ENCODE data around the gene PALLD. TPM values are rescaled to one million over a fixed set of nuclear protein-coding genes. Genes with fewer than 3 reads are reported as not detected.

PALLD gene
- total and polyA plus RNA-seq, 2 donors (not counting 3 experiments of a cell fraction or from before 2014, with no cell fraction given) = 13.4 to 48.2 TPM

DNA sequence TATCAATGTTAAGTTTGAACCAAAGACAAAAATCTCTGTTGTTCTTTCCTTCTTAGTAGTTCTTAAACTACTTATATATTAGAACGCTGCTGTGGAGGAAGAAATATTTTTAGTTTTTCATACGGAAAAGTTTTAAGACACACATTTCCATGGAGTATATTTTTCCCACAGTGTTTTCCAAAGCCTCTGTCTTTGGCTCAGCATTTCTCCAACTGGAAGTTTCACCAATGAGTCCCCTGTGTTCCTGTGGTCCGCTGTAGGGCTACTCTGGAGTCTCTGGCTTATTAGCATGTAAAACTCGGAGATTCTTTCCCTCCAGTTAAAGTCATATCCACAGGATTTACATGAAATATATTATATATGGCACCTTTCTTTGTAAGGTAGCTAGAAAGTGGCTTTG lies 264.2 kb downstream of the PALLD start:
- DNase-seq (ENCODE audit: low read depth, low spot score) (no peak), FAIRE-seq (no peak)
- Histone ChIP-seq H3K9me3 (replicated peaks; ENCODE audit: control insufficient read depth, insufficient read depth, low read length) (no peaks in the 10 kb centered on the region), H3K9ac (replicated peaks; ENCODE audit: extremely low read depth, insufficient read depth, low read length) (no peak overlapping the region), H4K20me1 (replicated peaks; ENCODE audit: control insufficient read depth, extremely low read depth, insufficient read depth, low read length) (no peaks in the 10 kb centered on the region), H3K27me3 (ENCODE audit: control insufficient read depth in 2 of 2, insufficient read depth in 2 of 2, low read length in 2 of 2) (no peaks in the 10 kb centered on the region), H3K4me3 (replicated peaks in 1 of 3; ENCODE audit: insufficient read depth in 1 of 3, low read depth in 1 of 3, low read length in 3 of 3) (no peak overlapping the region), H3K9me1 (replicated peaks; ENCODE audit: control insufficient read depth, extremely low read depth, insufficient read depth, low read length) (no peaks in the 10 kb centered on the region), H3K4me1 (ENCODE audit: control insufficient read depth, extremely low read depth, insufficient read depth, low read length) (peaks cover 4% of the 10 kb centered on the region), H3K4me2 (ENCODE audit: insufficient read depth, low read length) (no peak overlapping the region), H2AFZ (ENCODE audit: low read depth, low read length) (no peak overlapping the region), H3K79me2 (ENCODE audit: control insufficient read depth, insufficient read depth, low read length) (no peaks in the 10 kb centered on the region), H3K27ac (ENCODE audit: insufficient read depth, low read depth, low read length) (no peak overlapping the region), H3K36me3 (ENCODE audit: control insufficient read depth in 2 of 2, extremely low read depth in 1 of 2, insufficient read depth in 2 of 2, low read length in 2 of 2) (no peaks in the 10 kb centered on the region)
- TF ChIP-seq GATA2 (IDR thresholded peaks at IDR 0.05; ENCODE audit: insufficient read depth, insufficient read length, low read depth, low read length) (no peak), EZH2 (IDR thresholded peaks at IDR 0.05; ENCODE audit: borderline replicate concordance, low read depth, low read length, severe bottlenecking) (no peak), POLR2AphosphoS5 (IDR thresholded peaks at IDR 0.05; ENCODE audit: insufficient read depth, low read depth, low read length) (no peak), JUN (IDR thresholded peaks at IDR 0.05; ENCODE audit: borderline replicate concordance, insufficient read depth, insufficient read length, low read depth) (no peak), POLR2A (IDR thresholded peaks at IDR 0.05; ENCODE audit: low read depth, low read length) (no peak), MYC (IDR thresholded peaks at IDR 0.05; ENCODE audit: low read depth, low read length) (no peak), FOS (IDR thresholded peaks at IDR 0.05; ENCODE audit: borderline replicate concordance, insufficient read depth, low read length) (no peak)
- TF ChIP-seq, protein P1, sequence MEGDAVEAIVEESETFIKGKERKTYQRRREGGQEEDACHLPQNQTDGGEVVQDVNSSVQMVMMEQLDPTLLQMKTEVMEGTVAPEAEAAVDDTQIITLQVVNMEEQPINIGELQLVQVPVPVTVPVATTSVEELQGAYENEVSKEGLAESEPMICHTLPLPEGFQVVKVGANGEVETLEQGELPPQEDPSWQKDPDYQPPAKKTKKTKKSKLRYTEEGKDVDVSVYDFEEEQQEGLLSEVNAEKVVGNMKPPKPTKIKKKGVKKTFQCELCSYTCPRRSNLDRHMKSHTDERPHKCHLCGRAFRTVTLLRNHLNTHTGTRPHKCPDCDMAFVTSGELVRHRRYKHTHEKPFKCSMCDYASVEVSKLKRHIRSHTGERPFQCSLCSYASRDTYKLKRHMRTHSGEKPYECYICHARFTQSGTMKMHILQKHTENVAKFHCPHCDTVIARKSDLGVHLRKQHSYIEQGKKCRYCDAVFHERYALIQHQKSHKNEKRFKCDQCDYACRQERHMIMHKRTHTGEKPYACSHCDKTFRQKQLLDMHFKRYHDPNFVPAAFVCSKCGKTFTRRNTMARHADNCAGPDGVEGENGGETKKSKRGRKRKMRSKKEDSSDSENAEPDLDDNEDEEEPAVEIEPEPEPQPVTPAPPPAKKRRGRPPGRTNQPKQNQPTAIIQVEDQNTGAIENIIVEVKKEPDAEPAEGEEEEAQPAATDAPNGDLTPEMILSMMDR (IDR thresholded peaks at IDR 0.05; ENCODE audit: extremely low read depth in 1 of 2, insufficient read depth in 1 of 2, low read depth in 1 of 2, low read length in 2 of 2) = no peak
- TF ChIP-seq, protein P2, sequence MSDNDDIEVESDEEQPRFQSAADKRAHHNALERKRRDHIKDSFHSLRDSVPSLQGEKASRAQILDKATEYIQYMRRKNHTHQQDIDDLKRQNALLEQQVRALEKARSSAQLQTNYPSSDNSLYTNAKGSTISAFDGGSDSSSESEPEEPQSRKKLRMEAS (IDR thresholded peaks at IDR 0.05; ENCODE audit: insufficient read depth, insufficient read length) = no peak
- dilution Hi-C loops (cut with MboI; ENCODE audit: extremely low pct_ligation_motif_present, low sequenced_read_pairs) = no loop called here
- intact Hi-C loops (cut with micrococcal nuclease) = no loop called here
- ChIA-PET CTCF (interaction anchor here (1.3 kb wide), 1 partner anchor 34 kb away, joined by 3 read pairs; no protein-coding TSS in a partner anchor), POLR2A (no interaction called here)
- BruUV-seq (replicated peaks) = no TSS peak

All from endothelial cell of umbilical vein (primary cell).